GM18517 (cell line): ENCODE data around the gene OR5AU1.

Experiments
- ATAC-seq: cut with Tn5 transposase; IDR thresholded peaks from one replicate; pipeline ENCODE4 v1.9.1; 2021; ENCODE audit warnings: mild to moderate bottlenecking, moderate library complexity; ENCODE audit not compliant: unreplicated experiment

Gene OR5AU1

GRCh38 chr14:21108791-21109190 lies 47.1 kb downstream of the OR5AU1 start:
- ATAC-seq, result no peak

- ATAC-seq, result no peak
Measured at GRCh38 chr14:21107283-21107800, 48.5 kb downstream of the OR5AU1 start.

GRCh38 chr14:21106498-21107282 lies 49.2 kb downstream of the OR5AU1 start:
- ATAC-seq, result no peak

GRCh38 chr14:21106176-21106497 lies 49.7 kb downstream of the OR5AU1 start:
- no peak for ATAC-seq

GRCh38 chr14:21105095-21105494 lies 50.8 kb downstream of the OR5AU1 start:
- no peak for ATAC-seq
